ENCODE measurements around the gene GDPD4. TPM values are rescaled to one million over a fixed set of nuclear protein-coding genes. Genes with fewer than 3 reads are reported as not detected.

Gene GDPD4
- total and polyA plus RNA-seq, 10 of the 15 experiments (the other 5 are each of a cell fraction or from before 2014, with no cell fraction given) = 0.23 TPM; not detected in 9

DNA sequence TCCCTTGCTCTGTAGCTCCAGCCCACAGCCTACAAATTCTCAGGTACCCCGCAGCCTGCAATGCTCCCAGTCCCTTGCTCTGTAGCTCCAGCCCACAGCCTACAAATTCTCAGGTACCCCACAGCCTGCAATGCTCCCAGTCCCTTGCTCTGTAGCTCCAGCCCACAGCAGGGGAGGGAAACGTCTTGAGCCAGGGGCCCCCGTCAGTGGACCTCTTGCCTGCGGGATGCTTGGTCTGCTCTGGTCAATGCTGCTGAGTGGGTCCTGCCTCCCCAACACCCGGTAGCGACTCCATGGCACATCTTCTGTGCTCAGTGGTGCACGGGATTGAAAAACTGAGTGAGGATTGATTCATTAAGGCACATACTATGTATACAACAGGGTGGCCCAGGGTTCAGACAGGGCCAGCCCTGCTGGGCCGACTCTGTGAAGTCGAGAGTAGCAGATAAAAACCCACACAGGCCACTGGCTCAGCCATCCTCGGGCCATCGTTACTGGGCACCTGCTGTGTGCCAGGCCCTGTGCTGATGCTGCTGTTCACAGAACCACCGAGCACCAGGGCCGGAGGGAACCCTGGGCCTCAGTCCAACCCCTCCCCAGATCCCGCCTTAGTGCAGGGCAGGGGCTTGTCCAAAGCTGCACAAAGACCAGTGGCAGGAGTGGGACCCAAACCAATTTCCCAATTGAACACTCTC lies 103.7 kb downstream of the GDPD4 start:
- Histone ChIP-seq H3K36me3 (ENCODE audit: control insufficient read depth in 2 of 2, insufficient read depth in 2 of 2, low read length in 1 of 2) (no peaks in the 10 kb centered on the region), H3K9me3 (replicated peaks; ENCODE audit: control insufficient read depth, insufficient read depth, low read length) (no peaks in the 10 kb centered on the region), H2AFZ (ENCODE audit: control insufficient read depth, low read depth, low read length) (no peak overlapping the region), H3K27ac (ENCODE audit: control insufficient read depth, insufficient read depth) (no peak overlapping the region), H3K79me2 (ENCODE audit: control insufficient read depth, insufficient read depth, low read length) (no peaks in the 10 kb centered on the region), H3K27me3 (replicated peaks in 1 of 2; ENCODE audit: control insufficient read depth in 2 of 2, insufficient read depth in 2 of 2, low read length in 1 of 2) (no peaks in the 10 kb centered on the region), H3K4me2 (ENCODE audit: control insufficient read depth, insufficient read depth) (no peak overlapping the region), H4K20me1 (ENCODE audit: control insufficient read depth, insufficient read depth) (no peaks in the 10 kb centered on the region), H3K9ac (ENCODE audit: control insufficient read depth, insufficient read depth, low read length) (no peak overlapping the region), H3K4me3 (no peak overlapping the region), H3K4me1 (ENCODE audit: control insufficient read depth, insufficient read depth, low read length) (no peaks in the 10 kb centered on the region)
- RAD21 ChIA-PET (ENCODE audit: unreplicated experiment) = no interaction called here
- TF ChIP-seq ESRRA (IDR thresholded peaks at IDR 0.05; ENCODE audit: low read length) = no peak
- no peak for DNase-seq (ENCODE audit: low read depth, low spot score)
- WGBS (ENCODE audit: insufficient coverage, insufficient replicate concordance, low lambda C conversion rate, missing lambda C conversion rate) = 50% methylated on average over 14 of the region's 14 CpGs
- CTCF ChIA-PET = interaction anchor here (1.2 to 3.5 kb wide), 4 partner anchors 11 to 420 kb away, joined by 3 to 40 read pairs (median 5); no protein-coding TSS in a partner anchor
- in situ Hi-C loops (cut with MboI) = loop anchor here (5.0 kb wide), 1 partner anchor 355 kb away; no protein-coding TSS in a partner anchor
- no peak for ATAC-seq
- BruUV-seq (replicated peaks) = no TSS peak
- SMC1A ChIA-PET (ENCODE audit: uncharacterized antibody, unreplicated experiment) = no interaction called here
- POLR2A ChIA-PET = no interaction called here
- intact Hi-C loops (cut with micrococcal nuclease; ENCODE audit: unreplicated experiment) = loop anchor here (2.0 kb wide), 1 partner anchor 351 kb away; no protein-coding TSS in a partner anchor
- FAIRE-seq = no peak

DNA sequence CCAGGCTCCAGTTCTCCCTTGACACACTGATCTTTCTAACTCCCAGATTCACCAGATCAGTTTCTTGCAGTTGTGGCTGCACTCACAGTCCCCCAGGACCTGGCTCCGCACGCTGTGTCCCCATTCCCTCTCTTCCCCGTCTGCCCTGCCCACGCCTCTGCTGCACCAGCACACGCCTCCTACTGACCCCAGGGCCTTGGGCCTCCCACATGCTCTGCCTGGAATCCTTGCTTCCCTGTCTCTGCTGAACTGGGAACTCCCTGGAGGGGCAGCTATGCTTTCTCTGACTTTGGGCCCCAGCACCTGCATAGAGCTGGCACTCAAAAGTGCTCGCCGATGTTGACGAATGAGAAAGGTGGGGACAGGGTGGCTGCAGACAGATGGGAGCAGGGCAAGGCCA lies 104.5 kb downstream of the GDPD4 start:
- ChIA-PET SMC1A (ENCODE audit: uncharacterized antibody, unreplicated experiment) (interaction anchor here (0.9 to 2.0 kb wide), 4 partner anchors 11 to 383 kb away, joined by 3 to 19 read pairs (median 4); no protein-coding TSS in a partner anchor), CTCF (interaction anchor here (1.4 to 3.5 kb wide), 3 partner anchors 10 to 360 kb away, joined by 4 to 40 read pairs (median 8); no protein-coding TSS in a partner anchor), RAD21 (ENCODE audit: unreplicated experiment) (interaction anchor here (0.6 kb wide), 1 partner anchor 351 kb away, joined by 3 read pairs; no protein-coding TSS in a partner anchor), POLR2A (no interaction called here)
- FAIRE-seq (no peak), ATAC-seq (no peak), DNase-seq (ENCODE audit: low read depth, low spot score) (no peak)
- no peak overlapping the region for H3K4me3 ChIP-seq
- no peaks in the 10 kb centered on the region for H3K27me3 ChIP-seq (replicated peaks in 1 of 2; ENCODE audit: control insufficient read depth in 2 of 2, insufficient read depth in 2 of 2, low read length in 1 of 2)
- no TSS peak for BruUV-seq (replicated peaks)
- intact Hi-C loops (cut with micrococcal nuclease; ENCODE audit: unreplicated experiment) (no loop called here), in situ Hi-C loops (cut with MboI) (loop anchor here (5.0 kb wide), 1 partner anchor 355 kb away; no protein-coding TSS in a partner anchor)
- no peaks in the 10 kb centered on the region for H4K20me1 ChIP-seq (ENCODE audit: control insufficient read depth, insufficient read depth)
- no peaks in the 10 kb centered on the region for H3K36me3 ChIP-seq (ENCODE audit: control insufficient read depth in 2 of 2, insufficient read depth in 2 of 2, low read length in 1 of 2)
- H3K79me2 ChIP-seq (ENCODE audit: control insufficient read depth, insufficient read depth, low read length) = peaks cover 1% of the 10 kb centered on the region; the same call in 1 of the 2 replicates
- H2AFZ ChIP-seq (ENCODE audit: control insufficient read depth, low read depth, low read length) = no peak overlapping the region
- H3K9me3 ChIP-seq (replicated peaks; ENCODE audit: control insufficient read depth, insufficient read depth, low read length) = no peaks in the 10 kb centered on the region
- no peak overlapping the region for H3K4me2 ChIP-seq (ENCODE audit: control insufficient read depth, insufficient read depth)
- H3K9ac ChIP-seq (ENCODE audit: control insufficient read depth, insufficient read depth, low read length) = no peak overlapping the region
- H3K27ac ChIP-seq (ENCODE audit: control insufficient read depth, insufficient read depth) = no peak overlapping the region
- no peaks in the 10 kb centered on the region for H3K4me1 ChIP-seq (ENCODE audit: control insufficient read depth, insufficient read depth, low read length)
- TF ChIP-seq, protein P1, sequence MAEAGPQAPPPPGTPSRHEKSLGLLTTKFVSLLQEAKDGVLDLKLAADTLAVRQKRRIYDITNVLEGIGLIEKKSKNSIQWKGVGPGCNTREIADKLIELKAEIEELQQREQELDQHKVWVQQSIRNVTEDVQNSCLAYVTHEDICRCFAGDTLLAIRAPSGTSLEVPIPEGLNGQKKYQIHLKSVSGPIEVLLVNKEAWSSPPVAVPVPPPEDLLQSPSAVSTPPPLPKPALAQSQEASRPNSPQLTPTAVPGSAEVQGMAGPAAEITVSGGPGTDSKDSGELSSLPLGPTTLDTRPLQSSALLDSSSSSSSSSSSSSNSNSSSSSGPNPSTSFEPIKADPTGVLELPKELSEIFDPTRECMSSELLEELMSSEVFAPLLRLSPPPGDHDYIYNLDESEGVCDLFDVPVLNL (IDR thresholded peaks at IDR 0.05; ENCODE audit: low read depth, low read length) = no peak
- TF ChIP-seq HDAC6 (IDR thresholded peaks at IDR 0.05; ENCODE audit: unreplicated experiment) (no peak), NFYB (IDR thresholded peaks at IDR 0.05; ENCODE audit: insufficient read depth, low read depth, low read length) (no peak), RFX5 (IDR thresholded peaks at IDR 0.05; ENCODE audit: low read depth, low read length) (no peak), KDM1A (IDR thresholded peaks at IDR 0.05; ENCODE audit: borderline replicate concordance) (no peak), NR2F1 (conservative IDR thresholded peaks at IDR 0.05) (no peak)
- TF ChIP-seq, protein P2, sequence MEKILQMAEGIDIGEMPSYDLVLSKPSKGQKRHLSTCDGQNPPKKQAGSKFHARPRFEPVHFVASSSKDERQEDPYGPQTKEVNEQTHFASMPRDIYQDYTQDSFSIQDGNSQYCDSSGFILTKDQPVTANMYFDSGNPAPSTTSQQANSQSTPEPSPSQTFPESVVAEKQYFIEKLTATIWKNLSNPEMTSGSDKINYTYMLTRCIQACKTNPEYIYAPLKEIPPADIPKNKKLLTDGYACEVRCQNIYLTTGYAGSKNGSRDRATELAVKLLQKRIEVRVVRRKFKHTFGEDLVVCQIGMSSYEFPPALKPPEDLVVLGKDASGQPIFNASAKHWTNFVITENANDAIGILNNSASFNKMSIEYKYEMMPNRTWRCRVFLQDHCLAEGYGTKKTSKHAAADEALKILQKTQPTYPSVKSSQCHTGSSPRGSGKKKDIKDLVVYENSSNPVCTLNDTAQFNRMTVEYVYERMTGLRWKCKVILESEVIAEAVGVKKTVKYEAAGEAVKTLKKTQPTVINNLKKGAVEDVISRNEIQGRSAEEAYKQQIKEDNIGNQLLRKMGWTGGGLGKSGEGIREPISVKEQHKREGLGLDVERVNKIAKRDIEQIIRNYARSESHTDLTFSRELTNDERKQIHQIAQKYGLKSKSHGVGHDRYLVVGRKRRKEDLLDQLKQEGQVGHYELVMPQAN (conservative IDR thresholded peaks at IDR 0.05) = no peak
- TF ChIP-seq, protein P3, sequence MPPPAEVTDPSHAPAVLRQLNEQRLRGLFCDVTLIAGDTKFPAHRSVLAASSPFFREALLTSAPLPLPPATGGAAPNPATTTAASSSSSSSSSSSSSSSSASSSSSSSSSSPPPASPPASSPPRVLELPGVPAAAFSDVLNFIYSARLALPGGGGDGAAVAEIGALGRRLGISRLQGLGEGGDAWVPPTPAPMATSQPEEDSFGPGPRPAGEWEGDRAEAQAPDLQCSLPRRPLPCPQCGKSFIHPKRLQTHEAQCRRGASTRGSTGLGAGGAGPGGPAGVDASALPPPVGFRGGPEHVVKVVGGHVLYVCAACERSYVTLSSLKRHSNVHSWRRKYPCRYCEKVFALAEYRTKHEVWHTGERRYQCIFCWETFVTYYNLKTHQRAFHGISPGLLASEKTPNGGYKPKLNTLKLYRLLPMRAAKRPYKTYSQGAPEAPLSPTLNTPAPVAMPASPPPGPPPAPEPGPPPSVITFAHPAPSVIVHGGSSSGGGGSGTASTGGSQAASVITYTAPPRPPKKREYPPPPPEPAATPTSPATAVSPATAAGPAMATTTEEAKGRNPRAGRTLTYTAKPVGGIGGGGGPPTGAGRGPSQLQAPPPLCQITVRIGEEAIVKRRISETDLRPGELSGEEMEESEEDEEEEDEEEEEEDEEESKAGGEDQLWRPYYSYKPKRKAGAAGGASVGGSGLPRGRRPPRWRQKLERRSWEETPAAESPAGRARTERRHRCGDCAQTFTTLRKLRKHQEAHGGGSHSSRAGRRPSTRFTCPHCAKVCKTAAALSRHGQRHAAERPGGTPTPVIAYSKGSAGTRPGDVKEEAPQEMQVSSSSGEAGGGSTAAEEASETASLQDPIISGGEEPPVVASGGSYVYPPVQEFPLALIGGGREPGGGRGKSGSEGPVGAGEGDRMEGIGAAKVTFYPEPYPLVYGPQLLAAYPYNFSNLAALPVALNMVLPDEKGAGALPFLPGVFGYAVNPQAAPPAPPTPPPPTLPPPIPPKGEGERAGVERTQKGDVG (CRISPR knock-in tag; IDR thresholded peaks at IDR 0.05) = no peak
- 43% methylated on average over 8 of the region's 8 CpGs for WGBS (ENCODE audit: insufficient coverage, insufficient replicate concordance, low lambda C conversion rate, missing lambda C conversion rate)

Data from GM12878 (cell line).